Ishikawa (cell line): ENCODE measurements around the gene CREG2.

ENCODE experiments used
- EGR1 ChIP-seq: IDR thresholded peaks from 2 replicates; pipeline ENCODE4 v1.6.1; 2012
- EP300 ChIP-seq: IDR thresholded peaks from 2 replicates; pipeline ENCODE4 v1.6.1; 2012; ENCODE audit warnings: borderline replicate concordance
- FOXM1 ChIP-seq: IDR thresholded peaks from 2 replicates; pipeline ENCODE4 v1.6.1; 2012; ENCODE audit warnings: low read depth, borderline replicate concordance
- NFIC ChIP-seq: IDR thresholded peaks from 2 replicates; pipeline ENCODE4 v1.6.1; 2012
- RAD21 ChIP-seq: IDR thresholded peaks from 2 replicates; pipeline ENCODE4 v1.6.1; 2012; ENCODE audit warnings: low read depth
- REST ChIP-seq: IDR thresholded peaks from 2 replicates; pipeline ENCODE4 v1.6.1; 2012; ENCODE audit warnings: low read depth, mild to moderate bottlenecking
- YY1 ChIP-seq: IDR thresholded peaks from 2 replicates; pipeline ENCODE4 v1.6.1; 2012; ENCODE audit warnings: low read depth
- ZBTB7A ChIP-seq: IDR thresholded peaks from 2 replicates; pipeline ENCODE4 v1.6.1; 2012; ENCODE audit warnings: low read depth

GRCh38 chr2:101295895-101296294, 91.4 kb downstream of the CREG2 start:
- TF ChIP-seq REST (no peak), YY1 (no peak), EP300 (no peak), FOXM1 (no peak), NFIC (no peak), ZBTB7A (no peak), RAD21 (no peak), EGR1 (no peak)
